Small intestine (tissue), 7 donors: Measurements from ENCODE around the gene PRKCQ. TPM values are rescaled to one million over a fixed set of nuclear protein-coding genes. Genes with fewer than 3 reads are reported as not detected.

Experiments
- DNase-seq, 2 donors: peaks; one replicate each; pipeline versions ENCODE4 v3.0.0 to v3.0.0-alpha.2; 2013
- FAIRE-seq: peaks from 2 replicates; lab custom pipeline; 2012; peaks lifted over from hg19 to GRCh38; lab: Jason Lieb, UNC
- H3K27ac ChIP-seq, 3 donors: one replicate each; pipeline ENCODE4 v1.5.1; 2013; ENCODE audit warnings: low read length in 2 of 3, mild to moderate bottlenecking in 2 of 3, control low read depth in 1 of 3, inconsistent platforms in 1 of 3, low read depth in 1 of 3, moderate library complexity in 1 of 3
- H3K27me3 ChIP-seq, 3 donors: one replicate each; pipeline ENCODE4 v1.6.1; 2013; ENCODE audit warnings: low read length in 3 of 3, inconsistent platforms in 1 of 3; ENCODE audit not compliant: control insufficient read depth in 3 of 3, insufficient read depth in 3 of 3
- H3K36me3 ChIP-seq, 3 donors: one replicate each; pipeline ENCODE4 v1.6.1; 2013; ENCODE audit warnings: low read length in 3 of 3, inconsistent platforms in 1 of 3, low read depth in 1 of 3, mild to moderate bottlenecking in 1 of 3, moderate library complexity in 1 of 3; ENCODE audit not compliant: control insufficient read depth in 3 of 3, insufficient read depth in 2 of 3
- H3K4me1 ChIP-seq, 3 donors: one replicate each; pipeline ENCODE4 v1.6.1; 2013; ENCODE audit warnings: low read length in 2 of 3, inconsistent platforms in 1 of 3, low read depth in 1 of 3, mild to moderate bottlenecking in 1 of 3, moderate library complexity in 1 of 3; ENCODE audit not compliant: control insufficient read depth in 3 of 3, insufficient read depth in 2 of 3
- H3K4me3 ChIP-seq, 3 donors: one replicate each; pipeline ENCODE4 v1.5.1; 2013; ENCODE audit warnings: low read length in 3 of 3, control low read depth in 1 of 3, inconsistent platforms in 1 of 3, low read depth in 1 of 3, mild to moderate bottlenecking in 1 of 3, moderate library complexity in 1 of 3
- H3K9me3 ChIP-seq, 2 donors: one replicate each; pipeline ENCODE4 v1.6.1; 2013; ENCODE audit warnings: low read depth in 1 of 2, low read length in 1 of 2; ENCODE audit not compliant: control insufficient read depth in 2 of 2, insufficient read depth in 1 of 2
- WGBS, 3 donors: extraction: QIAGEN DNeasy Blood & Tissue Kit; methylation state at CpG; one replicate each; pipeline ENCODE4 v1.1.7; 2013; 5-methylcytosine and 5-hydroxymethylcytosine counted together
- polyA plus RNA-seq, 4 donors: library from polyadenylated mRNA; stranded (reverse) in 3 of 4; unstranded in 1 of 4; fragments of 200-250 nt in 3 of 4; fragments of 120-200 nt in 1 of 4; gene quantifications; one replicate each; pipeline versions ENCODE4 v1.2.1 to v1.2.3, GENCODE V29; 2013
- donor health status: healthy with polysubstance abuse.
- donor health status: control.
- donor health status: control.
- donor health status: Bipolar disorder and iron deficiency.
- donor health status: healthy.

The PRKCQ gene
- polyA plus RNA-seq, 4 donors = 0.91 to 3.4 (median 1.3) TPM

DNA sequence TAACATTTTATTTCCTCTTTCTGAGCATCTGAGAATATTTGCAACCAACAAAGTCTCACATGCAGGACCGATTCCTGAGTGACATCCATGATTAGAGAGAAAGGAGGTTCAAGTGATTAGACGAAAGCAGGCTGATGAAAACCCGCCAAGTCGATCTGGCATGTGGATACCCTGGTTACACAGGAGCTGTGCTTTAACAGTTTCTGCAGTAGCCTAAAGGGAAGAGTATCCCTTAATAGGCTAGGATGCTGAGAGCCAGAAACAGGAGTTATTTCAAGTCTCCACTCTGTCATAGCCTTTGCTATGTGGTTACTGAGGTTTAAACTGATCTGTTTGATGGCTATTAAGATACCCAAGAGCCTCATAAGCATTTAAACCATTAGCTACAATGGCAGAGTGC lies 82.5 kb downstream of the PRKCQ start:
- peaks cover 0 to 2% (median 0%) of the 10 kb centered on the region in 3 donors for H3K4me1 ChIP-seq
- no peaks in the 10 kb centered on the region for H3K27me3 ChIP-seq
- no peak for DNase-seq
- H3K4me3 ChIP-seq = no peak overlapping the region
- H3K36me3 ChIP-seq = peaks cover 0 to 3% (median 0%) of the 10 kb centered on the region in 3 donors
- no peak overlapping the region for H3K27ac ChIP-seq
- no peak for FAIRE-seq
- H3K9me3 ChIP-seq = peaks cover 0 to 2% of the 10 kb centered on the region in 2 donors
- WGBS, 3 donors = 83 to 92% (median 91%) methylated on average over 4 of the region's 4 CpGs

DNA sequence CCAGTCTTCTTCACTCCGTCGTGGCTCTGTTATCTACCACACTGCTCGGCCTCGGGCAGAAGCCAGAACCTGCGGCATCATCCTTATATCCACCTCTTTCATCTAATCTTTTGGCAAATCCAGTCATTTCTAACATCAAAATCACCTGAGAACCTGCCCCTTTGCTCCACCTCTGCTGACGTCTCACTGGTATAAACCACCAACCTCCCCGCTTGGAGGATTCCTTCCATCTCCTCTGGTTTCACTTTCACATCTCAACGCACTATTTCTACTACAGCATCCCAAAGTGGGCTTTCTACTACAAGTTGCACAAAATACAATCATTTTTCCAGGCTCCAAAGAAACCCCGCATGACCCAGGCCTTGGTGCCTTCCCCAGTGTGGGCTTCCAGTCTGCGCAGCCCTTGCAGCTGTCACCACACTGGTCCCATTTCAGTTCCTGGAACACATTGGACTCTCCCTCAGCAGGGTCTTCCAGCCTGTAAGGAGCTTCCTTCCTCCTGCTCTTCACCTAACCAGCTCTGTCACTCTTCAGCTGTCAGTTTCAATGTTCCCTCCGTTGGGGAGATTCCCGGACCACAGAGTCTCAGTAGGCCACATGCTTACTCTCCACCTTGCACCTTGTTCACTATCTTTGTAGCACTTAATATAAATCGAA lies 85.0 kb downstream of the PRKCQ start:
- Histone ChIP-seq H3K4me3 (no peak overlapping the region), H3K27me3 (no peaks in the 10 kb centered on the region), H3K36me3 (peaks cover 0 to 6% (median 0%) of the 10 kb centered on the region in 3 donors), H3K9me3 (peaks cover 0 to 2% of the 10 kb centered on the region in 2 donors), H3K4me1 (peaks cover 0 to 2% (median 0%) of the 10 kb centered on the region in 3 donors), H3K27ac (peak overlapping the region in 1 of 3 donors; percentile 41)
- FAIRE-seq (no peak), DNase-seq (peak in 1 of 2 donors; percentile 47)
- 74 to 86% (median 81%) methylated on average over 13 of the region's 13 CpGs for WGBS, 3 donors

DNA sequence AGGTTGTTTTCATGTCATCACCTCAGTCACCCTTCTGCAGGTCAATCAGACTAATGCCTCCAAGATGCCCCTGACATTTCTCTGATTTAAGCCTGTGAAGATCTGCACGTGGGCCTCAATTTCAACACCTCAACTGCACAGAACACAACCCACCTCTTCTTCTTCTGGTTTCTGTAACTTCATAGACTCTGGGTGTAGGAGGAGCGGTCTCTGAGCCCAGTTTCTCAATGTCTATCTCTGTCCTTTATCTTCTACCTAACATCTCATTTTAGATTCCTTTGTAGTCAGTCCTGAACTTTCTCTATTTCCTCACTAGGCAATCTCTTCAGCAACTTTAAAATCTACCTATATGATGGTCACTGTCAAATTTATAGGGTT lies 85.6 kb downstream of the PRKCQ start:
- no peaks in the 10 kb centered on the region for H3K27me3 ChIP-seq
- peak overlapping the region in 2 of 3 donors; percentile 14 to 41 for H3K27ac ChIP-seq
- H3K36me3 ChIP-seq = peaks cover 0 to 11% (median 0%) of the 10 kb centered on the region in 3 donors
- WGBS, 3 donors = 55 to 80% (median 70%) methylated on average over 2 of the region's 2 CpGs
- FAIRE-seq = no peak
- DNase-seq = no peak
- peaks cover 0 to 2% (median 0%) of the 10 kb centered on the region in 3 donors for H3K4me1 ChIP-seq
- peaks cover 0 to 2% of the 10 kb centered on the region in 2 donors for H3K9me3 ChIP-seq
- no peak overlapping the region for H3K4me3 ChIP-seq

DNA sequence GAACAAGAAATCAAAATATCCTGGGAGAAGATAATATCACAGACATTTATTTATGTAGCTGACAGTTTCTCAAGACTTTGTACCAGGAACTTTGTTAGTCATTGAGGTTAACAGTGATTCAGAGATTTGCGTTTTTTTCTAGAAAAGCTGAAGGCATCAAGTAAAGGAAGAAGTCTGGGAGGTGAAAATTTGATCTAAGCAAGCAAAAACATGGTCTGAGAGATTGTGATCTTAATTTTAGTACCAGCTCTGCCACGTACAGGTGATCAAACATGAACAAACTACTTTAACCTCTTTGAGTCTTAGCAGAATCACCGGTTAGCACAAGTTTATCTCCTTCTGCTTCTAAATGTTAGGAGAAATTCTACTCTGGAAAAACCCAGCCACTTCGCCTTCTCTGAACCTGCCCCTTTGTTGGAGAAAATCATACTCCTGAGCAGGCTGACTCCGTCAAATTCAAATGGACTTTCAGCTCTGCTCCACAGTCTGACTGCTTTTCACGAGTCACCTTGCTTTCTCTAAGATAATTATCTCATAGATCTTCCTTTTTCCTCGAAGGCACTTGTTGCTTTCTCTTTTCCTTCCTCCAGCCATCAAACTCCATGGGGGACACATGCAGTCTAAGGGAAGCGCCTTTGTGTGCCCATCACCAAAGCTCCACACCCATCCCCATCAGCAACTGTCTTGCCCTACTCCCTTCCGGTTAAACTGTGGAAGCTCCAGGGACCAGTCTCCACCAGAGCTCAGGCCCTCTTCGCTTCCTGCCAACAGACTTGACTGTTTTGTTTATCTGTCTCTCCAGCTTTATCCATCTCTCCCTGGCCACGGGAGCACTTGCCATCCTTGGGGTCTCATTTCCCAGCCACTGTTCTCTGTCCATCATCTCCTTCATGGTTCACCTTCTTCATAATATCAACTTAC lies 86.3 kb downstream of the PRKCQ start:
- Histone ChIP-seq H3K27me3 (no peaks in the 10 kb centered on the region), H3K4me1 (peaks cover 0 to 2% (median 0%) of the 10 kb centered on the region in 3 donors), H3K36me3 (peaks cover 0 to 11% (median 0%) of the 10 kb centered on the region in 3 donors), H3K9me3 (peaks cover 0 to under 1% of the 10 kb centered on the region in 2 donors), H3K27ac (peak overlapping the region in 2 of 3 donors; percentile 14 to 37), H3K4me3 (no peak overlapping the region)
- WGBS, 3 donors = 59 to 63% (median 61%) methylated on average over 11 of the region's 11 CpGs
- FAIRE-seq (no peak), DNase-seq (peak in 1 of 2 donors; percentile 48)

DNA sequence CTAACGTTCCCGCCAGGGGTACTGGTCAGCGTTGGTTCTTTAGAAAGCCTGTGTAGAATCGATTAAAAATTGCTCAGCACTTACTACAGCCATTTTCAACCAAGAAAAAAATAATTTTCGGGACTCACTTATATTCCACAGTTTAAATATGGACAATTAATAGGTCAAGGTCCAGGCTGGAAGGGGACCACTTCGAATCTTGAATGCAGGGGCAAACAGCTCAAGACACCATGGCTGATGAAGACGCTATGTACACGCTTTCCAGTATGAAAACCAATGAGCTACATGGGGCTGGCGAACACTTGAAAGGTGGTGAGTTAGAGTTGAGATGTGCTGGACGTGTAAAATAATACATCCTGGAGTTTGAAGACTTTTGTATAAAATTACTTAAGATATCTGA lies 87.2 kb downstream of the PRKCQ start:
- no peaks in the 10 kb centered on the region for H3K9me3 ChIP-seq
- DNase-seq (no peak), FAIRE-seq (no peak)
- H3K27me3 ChIP-seq = no peaks in the 10 kb centered on the region
- 92 to 98% (median 95%) methylated on average over 10 of the region's 10 CpGs for WGBS, 3 donors
- peaks cover 0 to 11% (median 0%) of the 10 kb centered on the region in 3 donors for H3K36me3 ChIP-seq
- H3K4me3 ChIP-seq = no peak overlapping the region
- peaks cover 0 to 2% (median 0%) of the 10 kb centered on the region in 3 donors for H3K4me1 ChIP-seq
- H3K27ac ChIP-seq = no peak overlapping the region

DNA sequence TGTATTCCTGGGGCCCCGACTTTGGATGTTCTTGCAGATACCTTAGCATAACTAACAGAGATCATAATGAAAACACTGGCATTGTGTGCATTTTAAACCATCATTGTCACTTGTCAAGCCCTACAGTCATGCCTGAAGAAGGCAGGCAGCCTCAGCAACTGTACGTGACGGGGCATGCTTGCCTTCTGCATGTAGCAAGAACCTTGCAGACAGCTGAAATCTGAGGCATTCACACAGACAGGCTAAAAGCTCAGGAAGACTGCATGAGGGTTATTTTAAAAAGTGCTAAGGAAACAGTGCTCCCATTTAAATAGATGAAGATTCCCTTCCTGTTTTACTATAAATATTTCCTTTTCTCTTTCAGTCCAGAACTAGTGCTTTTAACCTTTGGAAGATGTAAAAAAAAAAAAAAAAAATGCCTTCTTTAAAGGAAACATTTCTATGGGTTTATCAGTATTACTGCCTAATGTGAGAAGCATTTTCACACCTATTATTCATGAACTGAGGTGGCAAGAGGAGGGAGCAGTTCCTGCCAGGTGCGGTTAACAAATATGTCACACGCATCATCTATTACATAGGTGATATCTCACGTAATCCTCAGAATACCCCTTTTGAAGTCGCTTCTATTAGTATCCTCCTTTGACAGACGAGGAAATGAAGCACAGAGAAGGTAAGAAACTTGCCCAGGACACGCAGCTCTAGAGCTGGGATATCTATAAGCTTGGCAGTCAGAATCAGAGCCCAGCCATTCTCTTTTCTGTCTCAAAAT lies 88.1 kb downstream of the PRKCQ start:
- FAIRE-seq = no peak
- Histone ChIP-seq H3K9me3 (no peaks in the 10 kb centered on the region), H3K27me3 (no peaks in the 10 kb centered on the region), H3K4me1 (peaks cover 0 to 2% (median 0%) of the 10 kb centered on the region in 3 donors), H3K36me3 (peaks cover 0 to 13% (median 0%) of the 10 kb centered on the region in 3 donors), H3K27ac (peak overlapping the region in 1 of 3 donors; percentile 18), H3K4me3 (no peak overlapping the region)
- peak in 1 of 2 donors; percentile 37 for DNase-seq
- 72 to 89% (median 79%) methylated on average over 9 of the region's 9 CpGs for WGBS, 3 donors

DNA sequence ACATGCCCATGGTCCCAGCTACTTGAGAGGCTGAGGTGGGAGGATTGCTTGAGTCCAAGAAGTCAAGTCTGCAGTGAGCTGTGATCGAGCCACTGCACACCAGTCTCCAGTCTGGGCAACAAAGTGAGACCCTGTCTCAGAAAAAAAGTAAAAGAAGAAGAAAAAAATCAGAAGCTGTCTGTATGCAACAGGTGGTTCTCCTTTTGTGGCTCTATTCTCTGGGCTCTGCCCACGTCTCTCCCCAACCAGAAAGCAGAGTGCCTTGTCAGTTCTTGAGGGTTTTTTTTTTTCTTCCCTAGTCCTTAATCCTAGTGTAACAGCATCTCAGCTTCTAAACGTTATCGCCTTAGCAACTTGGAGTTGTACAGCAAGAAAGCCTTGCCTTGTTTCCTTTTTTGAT lies 89.5 kb downstream of the PRKCQ start:
- Histone ChIP-seq H3K36me3 (peaks cover 0 to 17% (median 0%) of the 10 kb centered on the region in 3 donors), H3K4me1 (peaks cover 0 to 2% (median 0%) of the 10 kb centered on the region in 3 donors), H3K27ac (no peak overlapping the region), H3K4me3 (no peak overlapping the region), H3K9me3 (no peaks in the 10 kb centered on the region), H3K27me3 (no peaks in the 10 kb centered on the region)
- DNase-seq (no peak), FAIRE-seq (no peak)
- WGBS, 3 donors = 72 to 91% (median 78%) methylated on average over 4 of the region's 4 CpGs

DNA sequence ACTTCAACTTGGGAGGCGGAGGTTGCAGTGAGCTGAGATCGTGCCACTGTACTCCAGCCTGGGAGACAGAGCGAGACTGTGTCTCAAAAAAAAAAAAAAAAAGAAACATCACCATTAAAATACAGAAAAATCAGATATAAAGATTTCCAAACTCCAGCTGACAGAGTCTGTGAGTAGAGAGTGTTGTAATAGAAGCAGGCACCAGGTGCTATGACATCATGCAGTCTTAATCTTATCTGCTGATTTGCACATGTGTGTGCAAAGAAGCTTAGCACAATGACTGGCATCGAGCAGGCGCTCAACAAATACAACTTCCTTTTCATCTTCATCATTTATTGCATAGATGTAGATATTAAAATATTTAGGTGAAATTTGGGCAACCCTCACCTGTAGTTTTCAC lies 92.2 kb downstream of the PRKCQ start:
- WGBS, 3 donors = 66 to 84% (median 74%) methylated on average over 5 of the region's 5 CpGs

More for the DNA sequence above, 92.2 kb downstream of the PRKCQ start:
- no peaks in the 10 kb centered on the region for H3K9me3 ChIP-seq
- no peak overlapping the region for H3K27ac ChIP-seq
- DNase-seq = no peak
- no peak for FAIRE-seq
- H3K4me1 ChIP-seq = peaks cover 0 to 3% (median 0%) of the 10 kb centered on the region in 3 donors
- no peak overlapping the region for H3K4me3 ChIP-seq
- no peaks in the 10 kb centered on the region for H3K27me3 ChIP-seq
- H3K36me3 ChIP-seq = peaks cover 0 to 17% (median 0%) of the 10 kb centered on the region in 3 donors
